Calu3 (cell line): Measurements from ENCODE around the gene IFNA5. TPM values are rescaled to one million over a fixed set of nuclear protein-coding genes. Genes with fewer than 3 reads are reported as not detected.

Experiments used
- BruUV-seq: library from RNA; stranded (reverse); fragments of 400-500 nt; replicated peaks from 2 replicates; lab custom pipeline; 2021; lab: Mats Ljungman, UMichigan
- CTCF ChIA-PET: fragments of 300-600 bp; sonication (Branson Sonifier 250); formaldehyde crosslinking; loops from one replicate; lab custom pipeline; 2022; ENCODE audit warnings: antibody characterized with exemption; lab: Charles Lee
- DNase-seq: peaks from one replicate; pipeline ENCODE4 v3.0.0; 2022
- H3K27ac Mint-ChIP-seq: one replicate; pipeline ENCODE4 v1.8.0; 2022; ENCODE audit warnings: mixed read lengths; ENCODE audit not compliant: unreplicated experiment
- H3K27me3 Mint-ChIP-seq: one replicate; pipeline ENCODE4 v1.8.0; 2022; ENCODE audit warnings: mixed read lengths; ENCODE audit not compliant: unreplicated experiment
- H3K36me3 Mint-ChIP-seq: one replicate; pipeline ENCODE4 v1.8.0; 2022; ENCODE audit warnings: mild to moderate bottlenecking, moderate library complexity, mixed read lengths; ENCODE audit not compliant: insufficient read depth, unreplicated experiment
- H3K4me1 Mint-ChIP-seq: one replicate; pipeline ENCODE4 v1.8.0; 2022; ENCODE audit warnings: mild to moderate bottlenecking, low read depth, mixed read lengths; ENCODE audit not compliant: unreplicated experiment
- H3K4me3 Mint-ChIP-seq: one replicate; pipeline ENCODE4 v1.8.0; 2022; ENCODE audit warnings: mild to moderate bottlenecking, low read depth, moderate library complexity, mixed read lengths; ENCODE audit not compliant: unreplicated experiment
- H3K9me3 Mint-ChIP-seq: one replicate; pipeline ENCODE4 v1.8.0; 2022; ENCODE audit warnings: low read depth, mixed read lengths; ENCODE audit not compliant: unreplicated experiment
- CTCF ChIP-seq: fragments of 200-600 bp; IDR thresholded peaks from one replicate; pipeline ENCODE4 v1.8.0; 2022; ENCODE audit warnings: antibody characterized with exemption; ENCODE audit not compliant: unreplicated experiment
- intact Hi-C: fragments of 100-400 bp; cut with micrococcal nuclease; formaldehyde crosslinking; loops from one replicate; pipeline ENCODE4 v1.10.0; 2022; ENCODE audit not compliant: unreplicated experiment
- total RNA-seq: library from RNA; stranded (reverse); gene quantifications from 2 replicates; pipeline ENCODE4 v1.2.3, GENCODE V29; 2022

The IFNA5 gene
- total RNA-seq, 1 experiment from 2014 or later: not detected

DNA sequence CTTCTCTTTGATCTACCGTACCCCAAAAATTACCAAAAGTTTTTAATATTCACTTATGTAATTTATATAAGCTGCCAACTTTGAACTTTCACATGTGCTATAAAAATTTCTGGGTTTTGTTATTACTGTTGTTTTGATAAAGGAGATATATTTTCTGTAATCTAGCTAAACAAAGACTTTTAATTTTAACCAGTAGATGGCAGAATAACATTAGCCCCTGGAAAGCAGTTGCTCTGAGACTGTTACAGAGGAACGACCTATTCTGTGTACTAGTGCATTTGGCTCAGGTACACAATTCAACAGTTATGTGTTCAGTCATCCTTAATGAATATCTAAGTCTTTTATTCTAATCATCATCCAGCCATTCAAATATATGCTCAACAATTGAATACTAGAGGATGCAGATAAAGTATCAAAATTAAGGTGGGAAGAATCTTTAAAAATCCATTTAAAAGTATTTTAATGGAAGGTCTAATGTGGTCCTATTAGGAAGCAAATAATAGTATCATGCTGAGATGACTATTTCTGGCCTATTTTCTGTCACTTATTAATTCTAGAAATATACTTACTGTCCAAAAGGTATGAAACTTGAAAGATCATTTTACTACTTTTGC is 21.5 kb upstream of the IFNA5 start:
- H3K9me3 Mint-ChIP-seq: no peaks in the 10 kb centered on the region
- H3K27ac Mint-ChIP-seq: no peak overlapping the region
- TF ChIP-seq CTCF: no peak
- CTCF ChIA-PET: interaction anchor here (0.6 to 1.6 kb wide), 9 partner anchors 9 to 140 kb away, joined by 3 to 13 read pairs (median 4); partner anchors contain the start of gene KLHL9
- intact Hi-C loops: loop anchor here (2.0 to 10.0 kb wide), 4 partner anchors 70 to 461 kb away; no protein-coding TSS in a partner anchor
- no peak for DNase-seq
- H3K4me3 Mint-ChIP-seq: no peak overlapping the region
- no peaks in the 10 kb centered on the region for H3K27me3 Mint-ChIP-seq
- H3K4me1 Mint-ChIP-seq: peaks cover 5% of the 10 kb centered on the region
- H3K36me3 Mint-ChIP-seq: peaks cover 14% of the 10 kb centered on the region
- BruUV-seq: no TSS peak

DNA sequence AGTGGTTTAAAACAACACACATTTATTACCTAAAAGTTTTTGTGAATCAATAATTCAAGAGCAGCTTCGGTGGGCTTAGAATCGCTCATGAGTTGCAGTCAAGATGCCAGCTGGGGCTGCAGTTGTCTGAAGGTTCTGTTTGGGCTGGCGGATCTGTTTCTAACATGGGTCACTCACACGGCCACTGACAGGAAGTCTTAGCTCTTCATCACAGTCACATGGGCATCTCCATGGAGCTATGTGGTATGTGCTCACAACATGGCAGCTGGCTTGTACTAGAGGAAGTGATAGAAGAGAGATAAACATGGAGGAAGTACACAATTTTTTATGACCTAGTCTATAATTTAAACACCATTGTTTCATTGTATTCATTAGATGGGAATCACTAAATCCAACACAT is 18.9 kb upstream of the IFNA5 start:
- no peak overlapping the region for H3K27ac Mint-ChIP-seq
- CTCF ChIA-PET: no interaction called here
- no peak for TF ChIP-seq CTCF
- no peak for DNase-seq
- BruUV-seq: no TSS peak
- intact Hi-C loops: loop anchor here (10.0 kb wide), 1 partner anchor 111 kb away; no protein-coding TSS in a partner anchor
- peaks cover 8% of the 10 kb centered on the region for H3K36me3 Mint-ChIP-seq
- peaks cover 5% of the 10 kb centered on the region for H3K4me1 Mint-ChIP-seq
- no peak overlapping the region for H3K4me3 Mint-ChIP-seq
- no peaks in the 10 kb centered on the region for H3K27me3 Mint-ChIP-seq
- H3K9me3 Mint-ChIP-seq: no peaks in the 10 kb centered on the region

GRCh38 chr9:21322911-21323461 is 17.9 kb upstream of the IFNA5 start:
- BruUV-seq: no TSS peak
- intact Hi-C loops: loop anchor here (10.0 kb wide), 1 partner anchor 112 kb away; no protein-coding TSS in a partner anchor

GRCh38 chr9:21320465-21320864 is 15.4 kb upstream of the IFNA5 start:
- DNase-seq: no peak
- no peaks in the 10 kb centered on the region for H3K27me3 Mint-ChIP-seq
- CTCF ChIA-PET: no interaction called here
- H3K36me3 Mint-ChIP-seq: peaks cover 8% of the 10 kb centered on the region
- H3K9me3 Mint-ChIP-seq: no peaks in the 10 kb centered on the region
- H3K4me3 Mint-ChIP-seq: no peak overlapping the region
- intact Hi-C loops: loop anchor here (10.0 kb wide), 1 partner anchor 114 kb away; no protein-coding TSS in a partner anchor
- BruUV-seq: no TSS peak
- no peak overlapping the region for H3K27ac Mint-ChIP-seq
- TF ChIP-seq CTCF: no peak
- H3K4me1 Mint-ChIP-seq: peaks cover 21% of the 10 kb centered on the region

More at GRCh38 chr9:21322911-21323461, 17.9 kb upstream of the IFNA5 start:
- Mint-ChIP-seq H3K36me3 (peaks cover 8% of the 10 kb centered on the region), H3K4me1 (peaks cover 12% of the 10 kb centered on the region), H3K9me3 (no peaks in the 10 kb centered on the region), H3K27me3 (no peaks in the 10 kb centered on the region), H3K4me3 (no peak overlapping the region), H3K27ac (no peak overlapping the region)
- CTCF ChIA-PET: no interaction called here
- no peak for TF ChIP-seq CTCF
- DNase-seq: no peak
